HG02970 (cell line): ENCODE results near the gene PSIP1.
A peak's percentile ranks its signal among the peaks of the same experiment; 100 is the strongest.
"Not testable (repeated sequence)": the region's sequence is repeated elsewhere in the genome, so short reads cannot be mapped to it uniquely, and the experiment has no call there.

Experiments
- ATAC-seq: cut with Tn5 transposase; IDR thresholded peaks from one replicate; pipeline ENCODE4 v1.9.1; 2021; ENCODE audit warnings: mild to moderate bottlenecking, moderate library complexity, moderate number of reproducible peaks; ENCODE audit not compliant: unreplicated experiment, low FRiP score

PSIP1 gene

GRCh38 chr9:15510789-15511575 lies at the start of gene PSIP1:
Gene PSIP1, minus strand, starts transcription at chr9:15510970. Its CDS starts 782 bp downstream, at chr9:15510188.
- peak; percentile 82 for ATAC-seq

DNA sequence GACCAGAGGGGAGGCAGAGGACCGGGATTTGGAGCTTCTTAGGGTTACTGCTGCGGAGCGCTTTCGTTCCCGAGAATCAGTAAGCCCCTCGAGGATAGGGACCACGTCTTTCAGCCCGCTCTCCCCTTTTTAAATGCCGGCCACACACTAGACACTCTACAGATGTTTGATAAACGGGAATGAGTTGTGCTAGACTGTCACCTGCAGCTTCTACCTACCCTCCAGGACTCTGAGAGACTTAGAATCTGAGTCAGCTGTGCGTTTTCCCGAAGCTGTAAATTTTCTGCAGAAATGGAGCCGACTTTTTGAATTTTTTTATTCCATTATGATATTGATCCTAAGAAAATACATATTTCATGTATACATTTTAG lies 42.7 kb upstream of the PSIP1 start:
- peak; percentile 2 for ATAC-seq

GRCh38 chr9:15552636-15553527 lies 42.1 kb upstream of the PSIP1 start, which contains the start of gene CCDC171:
Gene CCDC171, plus strand, starts transcription at chr9:15553043. Its CDS starts 11,046 bp downstream, at chr9:15564089.
- peak; percentile 89 for ATAC-seq

GRCh38 chr9:15549611-15550010 lies 38.8 kb upstream of the PSIP1 start:
- no peak for ATAC-seq

DNA sequence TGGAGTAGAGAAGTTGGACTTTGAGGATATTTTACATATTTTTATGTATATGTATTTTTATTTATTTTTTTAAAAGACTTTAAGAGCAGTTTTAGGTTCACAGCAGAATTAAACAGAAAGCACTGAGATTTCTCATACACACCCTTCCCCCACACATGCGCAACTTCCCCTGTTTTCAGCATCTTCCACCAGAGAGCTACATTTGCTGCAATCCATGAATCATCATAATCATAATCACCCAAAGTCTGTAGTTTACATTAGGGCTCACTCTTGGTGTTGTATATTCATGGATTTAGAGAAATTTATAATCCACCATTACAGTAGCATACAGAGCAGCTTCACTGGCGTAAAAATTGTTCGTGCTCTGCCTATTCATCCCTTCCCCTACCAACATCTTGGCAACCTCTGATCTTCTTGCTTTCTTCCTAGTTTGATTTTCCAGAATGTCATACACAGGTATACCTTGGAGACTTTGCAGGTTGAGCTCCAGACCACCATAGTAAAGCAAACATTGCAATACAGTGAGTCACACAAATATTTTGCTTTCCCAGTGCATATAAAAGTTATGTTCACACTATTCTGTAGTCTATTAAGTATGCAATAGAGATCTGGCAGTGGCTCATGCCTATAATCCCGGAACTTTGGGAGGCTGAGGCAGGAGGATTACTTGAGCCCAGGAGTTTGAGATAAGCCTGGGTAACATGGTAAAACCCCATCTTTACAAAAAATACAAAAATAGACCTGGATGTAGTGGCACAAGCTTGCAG lies 32.5 kb upstream of the PSIP1 start:
- ATAC-seq, result no peak

- ATAC-seq, result no peak
Measured at GRCh38 chr9:15542624-15543023, 31.9 kb upstream of the PSIP1 start.

- ATAC-seq, result no peak
Measured at GRCh38 chr9:15541872-15542271, 31.1 kb upstream of the PSIP1 start.

DNA sequence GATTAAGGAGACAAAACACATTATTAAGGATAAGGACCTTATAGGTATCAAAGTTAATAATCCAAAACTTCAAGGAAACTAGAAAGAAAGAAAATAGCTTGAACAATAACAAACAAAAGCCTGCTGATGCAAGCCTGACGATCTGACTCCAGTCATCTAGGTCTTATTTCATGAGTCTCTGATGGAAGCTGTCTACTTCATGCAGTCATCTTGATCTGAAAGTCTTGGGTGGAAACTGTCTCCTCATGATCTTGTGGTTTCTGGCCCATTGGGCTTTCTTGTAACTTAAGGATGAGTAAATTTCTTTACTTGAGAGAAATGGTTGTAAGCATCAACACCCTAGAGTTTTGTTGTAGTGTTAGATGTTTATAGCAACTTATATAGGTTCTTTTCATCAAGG lies 20.6 kb upstream of the PSIP1 start:
- ATAC-seq, result peak; percentile 37

GRCh38 chr9:15529566-15530324 lies 19.0 kb upstream of the PSIP1 start:
- peak; percentile 72 for ATAC-seq

- ATAC-seq, result not testable (repeated sequence)
Measured at GRCh38 chr9:15527035-15527434, 16.3 kb upstream of the PSIP1 start.

GRCh38 chr9:15525958-15526357 lies 15.2 kb upstream of the PSIP1 start:
- no peak for ATAC-seq

- no peak for ATAC-seq
Measured at GRCh38 chr9:15524845-15525455, 14.2 kb upstream of the PSIP1 start.

- ATAC-seq, result no peak
Measured at GRCh38 chr9:15522130-15522755, 11.5 kb upstream of the PSIP1 start.

DNA sequence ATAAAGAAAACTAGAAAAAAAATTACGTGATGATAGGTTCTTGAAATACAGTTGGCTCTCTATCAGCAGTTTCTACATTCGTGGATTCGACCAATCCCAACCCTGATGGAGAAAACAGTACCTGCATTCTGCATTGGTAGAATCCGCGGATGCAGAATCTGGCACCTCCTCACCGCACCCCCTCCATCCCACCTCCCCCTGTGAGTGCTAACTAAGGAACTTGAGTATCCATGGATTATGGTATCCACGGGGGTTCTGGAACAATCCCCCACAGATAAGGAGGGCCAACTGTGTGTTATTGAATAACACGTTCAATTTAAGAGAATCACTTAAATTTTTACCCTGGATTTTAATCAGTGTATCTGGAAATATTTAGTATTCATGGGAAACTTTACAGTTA lies 10.5 kb upstream of the PSIP1 start:
- ATAC-seq, result no peak

GRCh38 chr9:15519831-15520230 lies 9.1 kb upstream of the PSIP1 start:
- ATAC-seq, result no peak

GRCh38 chr9:15513335-15513734 lies 2.6 kb upstream of the PSIP1 start:
- ATAC-seq, result no peak

DNA sequence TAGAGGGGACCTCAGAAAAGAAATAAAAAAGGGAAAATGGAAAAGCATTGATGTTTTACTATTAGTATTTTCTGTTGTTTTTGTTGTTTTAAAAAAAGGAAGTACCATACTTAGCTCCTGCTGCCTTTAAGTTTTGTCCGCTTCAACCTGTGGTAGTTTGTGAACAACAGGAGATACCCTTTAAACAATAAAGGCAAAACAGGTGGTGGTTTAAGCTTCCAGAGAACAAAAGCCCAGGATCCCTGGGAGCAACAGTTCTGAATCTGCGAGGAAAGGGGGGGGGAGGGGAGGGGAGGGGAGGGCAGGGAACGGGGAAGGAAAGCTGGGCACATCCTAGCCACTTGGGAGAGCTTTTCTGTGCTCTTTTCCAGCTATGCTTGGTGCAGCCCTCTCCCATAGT lies 2.1 kb upstream of the PSIP1 start:
- no peak for ATAC-seq

DNA sequence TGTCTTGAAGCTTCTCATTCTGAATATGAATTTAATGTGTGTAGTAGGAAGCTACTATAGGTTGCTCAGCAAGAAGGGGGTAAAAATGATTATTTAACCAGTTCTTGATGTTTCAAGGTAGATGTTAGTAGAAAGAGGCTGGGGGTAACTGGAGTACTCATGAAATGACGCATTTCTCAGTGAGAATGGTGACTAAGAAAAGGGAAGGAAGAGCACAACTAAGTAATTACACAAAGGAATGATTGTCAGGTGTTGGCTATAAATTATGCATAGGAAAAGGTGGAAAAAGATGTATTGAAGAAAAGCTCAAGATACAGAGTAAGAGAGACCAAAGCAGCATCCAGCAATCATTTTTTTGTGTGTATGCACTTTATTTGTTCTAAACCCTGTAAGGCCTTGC lies 1.4 kb upstream of the PSIP1 start:
- no peak for ATAC-seq
